Natural killer cell (primary cell): ENCODE data around the gene KCNA1. TPM values are rescaled to one million over a fixed set of nuclear protein-coding genes. Genes with fewer than 3 reads are reported as not detected.

Experiments used
- ATAC-seq, 3 donors: fragments of 150-1000 bp in 2 of 3; fragments of 200-7000 bp in 1 of 3; cut with Tn5 transposase; 1 replicate in 1 of 3; 2 replicates in 2 of 3; pipeline ENCODE4 v1.10.0; 2021; ENCODE audit warnings: mild to moderate bottlenecking in 2 of 3, moderate library complexity in 2 of 3
- DNase-seq, 2 donors: peaks; one replicate each; pipeline versions ENCODE4 v3.0.0 to v3.0.0-alpha.2; 2013 to 2021; ENCODE audit warnings: mixed read lengths in 1 of 2
- H3K27ac ChIP-seq: one replicate; pipeline ENCODE4 v1.5.1; 2013; ENCODE audit warnings: mild to moderate bottlenecking, low read length
- H3K27me3 ChIP-seq: one replicate; pipeline ENCODE4 v1.6.1; 2013; ENCODE audit warnings: low read length; ENCODE audit not compliant: control insufficient read depth, insufficient read depth
- H3K36me3 ChIP-seq: one replicate; pipeline ENCODE4 v1.6.1; 2013; ENCODE audit warnings: low read length; ENCODE audit not compliant: control insufficient read depth, insufficient read depth
- H3K4me1 ChIP-seq: one replicate; pipeline ENCODE4 v1.6.1; 2013; ENCODE audit warnings: low read length; ENCODE audit not compliant: control insufficient read depth, insufficient read depth
- H3K4me3 ChIP-seq: one replicate; pipeline ENCODE4 v1.5.1; 2013; ENCODE audit warnings: low read length
- H3K9me3 ChIP-seq: one replicate; pipeline ENCODE4 v1.6.1; 2013; ENCODE audit warnings: low read length; ENCODE audit not compliant: control insufficient read depth, insufficient read depth
- H3K27ac Mint-ChIP-seq, 2 donors: one replicate each; pipeline ENCODE4 v1.8.0; 2022; ENCODE audit warnings: mild to moderate bottlenecking in 2 of 2, mixed read lengths in 2 of 2, moderate library complexity in 1 of 2
- H3K27me3 Mint-ChIP-seq, 2 donors: one replicate each; pipeline ENCODE4 v1.8.0; 2022; ENCODE audit warnings: low read depth in 2 of 2, mixed read lengths in 2 of 2
- H3K36me3 Mint-ChIP-seq: one replicate; pipeline ENCODE4 v1.8.0; 2022; ENCODE audit warnings: mixed read lengths
- H3K4me1 Mint-ChIP-seq, 2 donors: one replicate each; pipeline ENCODE4 v1.8.0; 2022; ENCODE audit warnings: mixed read lengths in 2 of 2
- H3K4me3 Mint-ChIP-seq: one replicate; pipeline ENCODE4 v1.8.0; 2022; ENCODE audit warnings: mild to moderate bottlenecking, moderate library complexity, mixed read lengths
- H3K9me3 Mint-ChIP-seq, 2 donors: one replicate each; pipeline ENCODE4 v1.8.0; 2022; ENCODE audit warnings: mixed read lengths in 2 of 2
- WGBS: methylation state at CpG from one replicate; pipeline ENCODE4 v1.1.7; 2013; ENCODE audit warnings: missing lambda C conversion rate; ENCODE audit not compliant: insufficient coverage; 5-methylcytosine and 5-hydroxymethylcytosine counted together
- intact Hi-C: fragments of 100-400 bp; cut with micrococcal nuclease; formaldehyde crosslinking; loops from one replicate; pipeline ENCODE4 v1.14.2; 2022
- total RNA-seq, 4 donors: library from RNA; stranded (reverse); fragments of 120-200 nt in 1 of 4; gene quantifications; one replicate each; pipeline versions ENCODE4 v1.2.3 to v1.2.4, GENCODE V29; 2013 to 2022
- TF ChIP-seq, protein P1 (sequence below): fragments of 200-600 bp; IDR thresholded peaks from one replicate; pipeline ENCODE4 v1.8.0; 2022; ENCODE audit warnings: antibody characterized with exemption

Gene KCNA1
- total RNA-seq, 3 donors from 2014 or later (not counting 1 experiment from before 2014, with no cell fraction given) = not detected

DNA sequence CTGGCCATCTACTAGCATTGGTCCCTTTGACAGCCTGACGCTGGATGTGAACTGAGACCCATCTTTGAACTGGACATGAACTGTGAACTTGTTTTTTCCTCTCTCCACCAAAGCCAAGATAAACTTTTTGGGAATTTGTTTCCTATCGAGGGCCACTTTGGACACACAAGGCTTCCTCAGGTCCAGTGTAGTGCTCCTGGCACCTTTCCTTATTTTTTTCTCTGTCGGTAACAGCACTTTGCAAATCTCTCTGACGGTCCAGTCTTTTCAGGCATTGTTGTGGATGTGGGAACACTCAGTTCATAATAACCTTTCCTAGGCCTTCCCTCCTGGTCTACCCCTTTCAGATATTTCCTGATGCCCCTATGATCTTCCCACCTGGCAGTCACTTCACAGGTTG lies 5.0 kb downstream of the KCNA1 start:
- H3K27me3 Mint-ChIP-seq = peaks cover 41 to 44% of the 10 kb centered on the region in 2 donors
- no peak overlapping the region for H3K27ac Mint-ChIP-seq
- peaks cover 12% of the 10 kb centered on the region for H3K4me1 ChIP-seq
- no peak overlapping the region for H3K27ac ChIP-seq
- WGBS = 85% methylated on average over 3 of the region's 4 CpGs
- no peaks in the 10 kb centered on the region for H3K36me3 Mint-ChIP-seq
- peaks cover 0 to 10% of the 10 kb centered on the region in 2 donors for H3K4me1 Mint-ChIP-seq
- H3K27me3 ChIP-seq = peaks cover 20% of the 10 kb centered on the region
- intact Hi-C loops = no loop called here
- no peaks in the 10 kb centered on the region for H3K9me3 Mint-ChIP-seq
- ATAC-seq = no peak
- TF ChIP-seq, protein P1, sequence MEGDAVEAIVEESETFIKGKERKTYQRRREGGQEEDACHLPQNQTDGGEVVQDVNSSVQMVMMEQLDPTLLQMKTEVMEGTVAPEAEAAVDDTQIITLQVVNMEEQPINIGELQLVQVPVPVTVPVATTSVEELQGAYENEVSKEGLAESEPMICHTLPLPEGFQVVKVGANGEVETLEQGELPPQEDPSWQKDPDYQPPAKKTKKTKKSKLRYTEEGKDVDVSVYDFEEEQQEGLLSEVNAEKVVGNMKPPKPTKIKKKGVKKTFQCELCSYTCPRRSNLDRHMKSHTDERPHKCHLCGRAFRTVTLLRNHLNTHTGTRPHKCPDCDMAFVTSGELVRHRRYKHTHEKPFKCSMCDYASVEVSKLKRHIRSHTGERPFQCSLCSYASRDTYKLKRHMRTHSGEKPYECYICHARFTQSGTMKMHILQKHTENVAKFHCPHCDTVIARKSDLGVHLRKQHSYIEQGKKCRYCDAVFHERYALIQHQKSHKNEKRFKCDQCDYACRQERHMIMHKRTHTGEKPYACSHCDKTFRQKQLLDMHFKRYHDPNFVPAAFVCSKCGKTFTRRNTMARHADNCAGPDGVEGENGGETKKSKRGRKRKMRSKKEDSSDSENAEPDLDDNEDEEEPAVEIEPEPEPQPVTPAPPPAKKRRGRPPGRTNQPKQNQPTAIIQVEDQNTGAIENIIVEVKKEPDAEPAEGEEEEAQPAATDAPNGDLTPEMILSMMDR = no peak
- H3K9me3 ChIP-seq = no peaks in the 10 kb centered on the region
- H3K36me3 ChIP-seq = no peaks in the 10 kb centered on the region
- DNase-seq = no peak
- no peak overlapping the region for H3K4me3 ChIP-seq
- no peak overlapping the region for H3K4me3 Mint-ChIP-seq

GRCh38 chr12:4915752-4916151 lies 6.0 kb downstream of the KCNA1 start:
- Mint-ChIP-seq H3K36me3 (no peaks in the 10 kb centered on the region), H3K27me3 (peaks cover 37 to 41% of the 10 kb centered on the region in 2 donors), H3K4me1 (peaks cover 0 to 6% of the 10 kb centered on the region in 2 donors), H3K9me3 (no peaks in the 10 kb centered on the region), H3K4me3 (no peak overlapping the region), H3K27ac (no peak overlapping the region)
- H3K9me3 ChIP-seq = no peaks in the 10 kb centered on the region
- no peaks in the 10 kb centered on the region for H3K36me3 ChIP-seq
- TF ChIP-seq, protein P1 = no peak
- intact Hi-C loops = no loop called here
- H3K27ac ChIP-seq = no peak overlapping the region
- WGBS = 95% methylated on average over 4 of the region's 4 CpGs
- peaks cover 3% of the 10 kb centered on the region for H3K4me1 ChIP-seq
- no peak overlapping the region for H3K4me3 ChIP-seq
- DNase-seq (no peak), ATAC-seq (no peak)
- H3K27me3 ChIP-seq = peaks cover 13% of the 10 kb centered on the region

- Mint-ChIP-seq H3K27me3 (peaks cover 29 to 51% of the 10 kb centered on the region in 2 donors), H3K36me3 (no peaks in the 10 kb centered on the region), H3K4me3 (no peak overlapping the region), H3K9me3 (no peaks in the 10 kb centered on the region), H3K27ac (no peak overlapping the region), H3K4me1 (no peaks in the 10 kb centered on the region)
- Histone ChIP-seq H3K4me3 (no peak overlapping the region), H3K9me3 (no peaks in the 10 kb centered on the region), H3K27me3 (no peaks in the 10 kb centered on the region), H3K4me1 (no peaks in the 10 kb centered on the region), H3K36me3 (no peaks in the 10 kb centered on the region), H3K27ac (no peak overlapping the region)
- WGBS = 25% methylated on average over 4 of the region's 6 CpGs
- TF ChIP-seq, protein P1 = no peak
- intact Hi-C loops = no loop called here
- no peak for ATAC-seq
- no peak for DNase-seq
Observed at GRCh38 chr12:4918950-4919660, 9.4 kb downstream of the KCNA1 start.

DNA sequence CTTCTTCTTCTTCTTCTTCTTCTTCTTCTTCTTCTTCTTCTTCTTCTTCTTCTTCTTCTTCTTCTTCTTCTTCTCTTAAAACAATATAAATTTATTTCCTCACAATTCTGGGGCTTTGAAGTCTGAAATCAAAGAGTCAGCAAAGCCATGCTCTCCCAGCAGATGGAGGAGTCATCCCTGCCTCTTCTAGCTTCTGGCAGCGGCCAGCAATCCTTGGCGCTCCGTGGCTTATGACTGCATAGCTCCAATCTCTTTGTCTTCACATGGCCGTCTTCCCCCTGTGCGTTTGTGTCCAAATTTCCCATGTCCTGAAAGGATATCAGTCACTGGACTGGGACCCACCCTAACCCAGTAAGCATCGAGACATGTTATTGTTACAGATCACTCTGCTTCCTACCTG lies 22.9 kb downstream of the KCNA1 start:
- H3K27me3 Mint-ChIP-seq = peaks cover 17 to 42% of the 10 kb centered on the region in 2 donors
- ATAC-seq = no peak
- 91% methylated on average over 6 of the region's 6 CpGs for WGBS
- H3K27ac Mint-ChIP-seq = no peak overlapping the region
- H3K4me3 ChIP-seq = no peak overlapping the region
- no peak for DNase-seq
- H3K27me3 ChIP-seq = peaks cover 3% of the 10 kb centered on the region
- no peaks in the 10 kb centered on the region for H3K36me3 Mint-ChIP-seq
- H3K27ac ChIP-seq = no peak overlapping the region
- no peaks in the 10 kb centered on the region for H3K4me1 ChIP-seq
- H3K4me1 Mint-ChIP-seq = no peaks in the 10 kb centered on the region
- intact Hi-C loops = no loop called here
- no peaks in the 10 kb centered on the region for H3K9me3 Mint-ChIP-seq
- H3K9me3 ChIP-seq = no peaks in the 10 kb centered on the region
- TF ChIP-seq, protein P1 = no peak
- no peaks in the 10 kb centered on the region for H3K36me3 ChIP-seq
- no peak overlapping the region for H3K4me3 Mint-ChIP-seq
